T-helper 2 cell treated with Interferon-gamma antibody and Interleukin-4, amounts not matched to agents 100 ng/mL and 5 ng/mL, for 36 hours (primary cell): ENCODE results near the gene SPATA12. TPM values are rescaled to one million over a fixed set of nuclear protein-coding genes. Genes with fewer than 3 reads are reported as not detected.

ENCODE experiments used
- intact Hi-C: fragments of 100-400 bp; cut with micrococcal nuclease; formaldehyde crosslinking; loops from one replicate; pipeline ENCODE4 v1.15.1; 2023
- total RNA-seq: library from RNA; stranded (reverse); gene quantifications from 2 replicates; pipeline ENCODE4 v1.2.3, GENCODE V29; 2022

SPATA12 gene
- not detected in 2 replicates for total RNA-seq

- intact Hi-C loops: no loop called here
Measured at GRCh38 chr3:57060089-57060821, at the start of gene SPATA12. Gene SPATA12 (plus strand): TSS chr3:57060664. CDS start chr3:57073695, 13,031 bp downstream.

- intact Hi-C loops: no loop called here
Measured at GRCh38 chr3:57011022-57011421, 49.4 kb upstream of the SPATA12 start.

GRCh38 chr3:57012847-57013246, 47.6 kb upstream of the SPATA12 start:
- intact Hi-C loops: no loop called here

GRCh38 chr3:57015350-57015729, 45.1 kb upstream of the SPATA12 start:
- intact Hi-C loops: no loop called here

GRCh38 chr3:57015912-57016311, 44.6 kb upstream of the SPATA12 start:
- intact Hi-C loops: no loop called here

- intact Hi-C loops: no loop called here
Measured at GRCh38 chr3:57017459-57017845, 43.0 kb upstream of the SPATA12 start.

- intact Hi-C loops: no loop called here
Measured at GRCh38 chr3:57018246-57018645, 42.2 kb upstream of the SPATA12 start.

GRCh38 chr3:57019057-57019456, 41.4 kb upstream of the SPATA12 start:
- intact Hi-C loops: no loop called here

- intact Hi-C loops: no loop called here
Measured at GRCh38 chr3:57025237-57025636, 35.2 kb upstream of the SPATA12 start.

GRCh38 chr3:57026944-57027343, 33.5 kb upstream of the SPATA12 start:
- intact Hi-C loops: no loop called here

GRCh38 chr3:57029383-57029782, 31.1 kb upstream of the SPATA12 start:
- intact Hi-C loops: no loop called here

GRCh38 chr3:57029924-57030323, 30.5 kb upstream of the SPATA12 start:
- intact Hi-C loops: no loop called here

- intact Hi-C loops: no loop called here
Measured at GRCh38 chr3:57030721-57031120, 29.7 kb upstream of the SPATA12 start.

GRCh38 chr3:57031631-57032541, 28.6 kb upstream of the SPATA12 start:
- intact Hi-C loops: no loop called here

GRCh38 chr3:57036952-57037351, 23.5 kb upstream of the SPATA12 start:
- intact Hi-C loops: no loop called here

- intact Hi-C loops: no loop called here
Measured at GRCh38 chr3:57038466-57039164, 21.8 kb upstream of the SPATA12 start.

GRCh38 chr3:57041674-57042073, 18.8 kb upstream of the SPATA12 start:
- intact Hi-C loops: no loop called here

GRCh38 chr3:57043518-57043917, 16.9 kb upstream of the SPATA12 start:
- intact Hi-C loops: no loop called here

GRCh38 chr3:57046101-57046765, 14.2 kb upstream of the SPATA12 start:
- intact Hi-C loops: no loop called here

GRCh38 chr3:57048052-57048671, 12.3 kb upstream of the SPATA12 start:
- intact Hi-C loops: no loop called here

GRCh38 chr3:57048728-57049127, 11.7 kb upstream of the SPATA12 start:
- intact Hi-C loops: no loop called here
